Measurements from ENCODE around the gene BCAS3.

- TF ChIP-seq CTCF (IDR thresholded peaks at IDR 0.05; ENCODE audit: low read depth, low read length, poor library complexity, severe bottlenecking) = no peak
- no peak for TF ChIP-seq EZH2phosphoT487 (IDR thresholded peaks at IDR 0.05; ENCODE audit: borderline replicate concordance, low read length)
Measured at GRCh38 chr17:61337290-61337689, 659.6 kb downstream of the BCAS3 start.

All from DOHH2 (cell line).